ENCODE results near the gene NQO1. TPM values are rescaled to one million over a fixed set of nuclear protein-coding genes. Genes with fewer than 3 reads are reported as not detected.

NQO1 gene
- total and polyA plus RNA-seq, 9 of the 15 experiments (the other 6 are each of a cell fraction or from before 2014, with no cell fraction given) = 96.7 to 198 (median 122) TPM

DNA sequence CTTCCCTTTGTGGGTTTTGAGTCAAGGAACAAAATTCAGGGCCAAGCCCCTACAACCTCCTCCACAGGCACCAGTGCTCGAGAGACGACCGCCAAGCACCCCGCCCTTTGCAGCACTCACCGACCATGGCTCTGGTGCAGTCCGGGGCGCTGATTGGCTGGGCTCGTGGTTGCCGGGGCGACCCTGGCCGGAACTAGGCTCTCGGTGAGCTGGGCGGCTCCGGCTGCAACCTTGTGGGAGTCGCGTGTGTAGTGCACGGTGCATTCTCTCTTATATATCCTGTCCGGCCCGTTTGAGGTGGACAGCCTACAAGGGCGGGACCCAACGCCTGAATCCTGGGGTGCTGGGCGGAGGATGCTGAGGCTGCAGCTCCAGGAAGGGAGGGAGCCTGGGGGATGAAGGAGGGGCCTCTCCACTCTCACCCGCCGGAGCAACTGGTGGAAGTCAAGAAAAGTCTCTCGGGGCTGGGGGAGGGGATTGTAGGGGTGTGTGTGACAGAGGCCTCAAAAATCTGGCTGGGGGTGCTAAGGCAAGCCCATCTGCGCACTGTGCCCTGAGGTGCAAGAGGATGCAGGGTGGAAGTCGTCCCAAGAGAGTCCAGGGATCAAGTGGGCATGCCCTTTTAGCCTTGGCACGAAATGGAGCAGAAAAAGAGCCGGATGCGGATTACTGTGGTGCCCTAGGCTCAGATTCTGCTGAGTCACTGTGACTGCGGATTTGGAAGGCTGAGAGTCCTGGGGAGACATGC, at the start of gene NQO1 (continued):
- TF ChIP-seq, protein P1, sequence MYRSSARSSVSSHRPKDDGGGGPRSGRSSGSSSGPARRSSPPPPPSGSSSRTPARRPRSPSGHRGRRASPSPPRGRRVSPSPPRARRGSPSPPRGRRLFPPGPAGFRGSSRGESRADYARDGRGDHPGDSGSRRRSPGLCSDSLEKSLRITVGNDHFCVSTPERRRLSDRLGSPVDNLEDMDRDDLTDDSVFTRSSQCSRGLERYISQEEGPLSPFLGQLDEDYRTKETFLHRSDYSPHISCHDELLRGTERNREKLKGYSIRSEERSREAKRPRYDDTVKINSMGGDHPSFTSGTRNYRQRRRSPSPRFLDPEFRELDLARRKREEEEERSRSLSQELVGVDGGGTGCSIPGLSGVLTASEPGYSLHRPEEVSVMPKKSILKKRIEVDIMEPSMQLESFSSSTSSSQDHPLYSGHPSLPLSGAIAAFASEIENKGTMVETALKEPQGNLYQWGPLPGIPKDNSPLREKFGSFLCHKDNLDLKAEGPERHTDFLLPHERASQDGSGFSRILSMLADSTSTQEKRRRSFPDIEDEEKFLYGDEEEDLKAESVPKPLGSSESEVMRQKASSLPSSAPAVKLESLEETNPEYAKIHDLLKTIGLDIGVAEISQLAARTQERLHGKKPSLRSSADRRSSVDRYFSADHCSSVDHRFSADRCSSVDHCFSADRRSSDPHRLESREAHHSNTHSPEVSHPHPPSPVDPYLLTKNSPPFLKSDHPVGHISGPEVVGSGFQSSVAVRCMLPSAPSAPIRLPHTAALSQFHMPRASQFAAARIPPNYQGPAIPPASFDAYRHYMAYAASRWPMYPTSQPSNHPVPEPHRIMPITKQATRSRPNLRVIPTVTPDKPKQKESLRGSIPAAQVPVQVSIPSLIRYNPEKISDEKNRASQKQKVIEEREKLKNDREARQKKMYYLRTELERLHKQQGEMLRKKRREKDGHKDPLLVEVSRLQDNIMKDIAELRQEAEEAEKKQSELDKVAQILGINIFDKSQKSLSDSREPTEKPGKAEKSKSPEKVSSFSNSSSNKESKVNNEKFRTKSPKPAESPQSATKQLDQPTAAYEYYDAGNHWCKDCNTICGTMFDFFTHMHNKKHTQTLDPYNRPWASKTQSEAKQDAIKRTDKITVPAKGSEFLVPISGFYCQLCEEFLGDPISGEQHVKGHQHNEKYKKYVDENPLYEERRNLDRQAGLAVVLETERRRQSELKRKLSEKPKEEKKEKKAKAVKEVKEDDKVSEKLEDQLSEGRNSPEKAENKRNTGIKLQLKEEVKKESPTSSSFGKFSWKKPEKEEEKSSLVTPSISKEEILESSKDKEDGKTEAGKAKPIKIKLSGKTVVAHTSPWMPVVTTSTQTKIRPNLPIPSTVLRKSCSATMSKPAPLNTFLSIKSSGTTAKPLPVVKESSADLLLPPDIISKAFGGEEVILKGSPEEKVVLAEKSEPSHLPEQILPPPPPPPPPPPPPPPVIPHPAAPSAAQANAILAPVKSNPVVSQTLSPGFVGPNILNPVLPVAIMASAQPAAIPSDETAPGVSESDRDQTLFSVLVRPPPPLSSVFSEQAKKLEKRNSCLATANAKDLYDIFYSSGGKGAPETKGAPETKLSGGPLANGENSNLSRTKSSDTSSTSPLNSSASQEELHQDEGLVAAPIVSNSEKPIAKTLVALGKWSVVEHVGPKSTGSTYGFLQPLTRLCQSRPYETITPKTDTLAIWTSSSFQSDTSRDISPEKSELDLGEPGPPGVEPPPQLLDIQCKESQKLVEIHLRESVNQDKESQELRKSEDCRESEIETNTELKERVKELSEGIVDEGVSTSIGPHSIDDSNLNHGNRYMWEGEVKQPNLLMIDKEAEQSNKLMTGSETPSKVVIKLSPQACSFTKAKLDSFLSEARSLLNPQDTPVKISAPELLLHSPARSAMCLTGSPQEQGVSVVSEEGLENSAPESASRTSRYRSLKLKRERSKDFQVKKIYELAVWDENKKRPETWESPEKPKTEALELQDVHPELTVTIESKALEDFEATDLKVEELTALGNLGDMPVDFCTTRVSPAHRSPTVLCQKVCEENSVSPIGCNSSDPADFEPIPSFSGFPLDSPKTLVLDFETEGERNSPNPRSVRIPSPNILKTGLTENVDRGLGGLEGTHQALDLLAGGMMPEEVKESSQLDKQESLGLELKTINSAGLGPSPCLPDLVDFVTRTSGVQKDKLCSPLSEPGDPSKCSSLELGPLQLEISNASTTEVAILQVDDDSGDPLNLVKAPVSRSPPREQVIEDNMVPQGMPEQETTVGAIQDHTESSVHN (IDR thresholded peaks at IDR 0.05; ENCODE audit: borderline replicate concordance in 1 of 2, low read depth in 1 of 2) = peak in 1 of 2 experiments; percentile 62; a peak in 1 of 4 replicates
- no peak for TF ChIP-seq GTF2A2 (tag; IDR thresholded peaks at IDR 0.05)
- peak; percentile 32 for TF ChIP-seq FOS (IDR thresholded peaks at IDR 0.05; ENCODE audit: extremely low read depth, insufficient read length)
- TF ChIP-seq RBM22 (IDR thresholded peaks at IDR 0.05; ENCODE audit: low read depth, low read length, poor library complexity, severe bottlenecking) = peak; percentile 99
- TF ChIP-seq, protein P2, sequence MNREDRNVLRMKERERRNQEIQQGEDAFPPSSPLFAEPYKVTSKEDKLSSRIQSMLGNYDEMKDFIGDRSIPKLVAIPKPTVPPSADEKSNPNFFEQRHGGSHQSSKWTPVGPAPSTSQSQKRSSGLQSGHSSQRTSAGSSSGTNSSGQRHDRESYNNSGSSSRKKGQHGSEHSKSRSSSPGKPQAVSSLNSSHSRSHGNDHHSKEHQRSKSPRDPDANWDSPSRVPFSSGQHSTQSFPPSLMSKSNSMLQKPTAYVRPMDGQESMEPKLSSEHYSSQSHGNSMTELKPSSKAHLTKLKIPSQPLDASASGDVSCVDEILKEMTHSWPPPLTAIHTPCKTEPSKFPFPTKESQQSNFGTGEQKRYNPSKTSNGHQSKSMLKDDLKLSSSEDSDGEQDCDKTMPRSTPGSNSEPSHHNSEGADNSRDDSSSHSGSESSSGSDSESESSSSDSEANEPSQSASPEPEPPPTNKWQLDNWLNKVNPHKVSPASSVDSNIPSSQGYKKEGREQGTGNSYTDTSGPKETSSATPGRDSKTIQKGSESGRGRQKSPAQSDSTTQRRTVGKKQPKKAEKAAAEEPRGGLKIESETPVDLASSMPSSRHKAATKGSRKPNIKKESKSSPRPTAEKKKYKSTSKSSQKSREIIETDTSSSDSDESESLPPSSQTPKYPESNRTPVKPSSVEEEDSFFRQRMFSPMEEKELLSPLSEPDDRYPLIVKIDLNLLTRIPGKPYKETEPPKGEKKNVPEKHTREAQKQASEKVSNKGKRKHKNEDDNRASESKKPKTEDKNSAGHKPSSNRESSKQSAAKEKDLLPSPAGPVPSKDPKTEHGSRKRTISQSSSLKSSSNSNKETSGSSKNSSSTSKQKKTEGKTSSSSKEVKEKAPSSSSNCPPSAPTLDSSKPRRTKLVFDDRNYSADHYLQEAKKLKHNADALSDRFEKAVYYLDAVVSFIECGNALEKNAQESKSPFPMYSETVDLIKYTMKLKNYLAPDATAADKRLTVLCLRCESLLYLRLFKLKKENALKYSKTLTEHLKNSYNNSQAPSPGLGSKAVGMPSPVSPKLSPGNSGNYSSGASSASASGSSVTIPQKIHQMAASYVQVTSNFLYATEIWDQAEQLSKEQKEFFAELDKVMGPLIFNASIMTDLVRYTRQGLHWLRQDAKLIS (CRISPR knock-in tag; IDR thresholded peaks at IDR 0.05) = 0 out of 2 replicates have a peak, but pooled peaks have one; percentile 72
- TF ChIP-seq TCF3 (CRISPR knock-in tag; IDR thresholded peaks at IDR 0.05) = 0 out of 2 replicates have a peak, but pooled peaks have one; percentile 5
- TF ChIP-seq ZNF224 (CRISPR knock-in tag; IDR thresholded peaks at IDR 0.05) = no peak
- no peak for TF ChIP-seq ZNF41 (CRISPR knock-in tag; conservative IDR thresholded peaks at IDR 0.05)
- TF ChIP-seq ZNF695 (CRISPR knock-in tag; IDR thresholded peaks at IDR 0.05) = no peak
- 0 out of 2 replicates have a peak, but pooled peaks have one; percentile 11 for TF ChIP-seq ZNF134 (CRISPR knock-in tag; conservative IDR thresholded peaks at IDR 0.05)
- TF ChIP-seq SRSF1 (IDR thresholded peaks at IDR 0.05; ENCODE audit: low read depth, low read length) = no peak
- no peak for TF ChIP-seq HSF4 (CRISPR knock-in tag; IDR thresholded peaks at IDR 0.05; ENCODE audit: borderline replicate concordance)
- TF ChIP-seq, protein P3, sequence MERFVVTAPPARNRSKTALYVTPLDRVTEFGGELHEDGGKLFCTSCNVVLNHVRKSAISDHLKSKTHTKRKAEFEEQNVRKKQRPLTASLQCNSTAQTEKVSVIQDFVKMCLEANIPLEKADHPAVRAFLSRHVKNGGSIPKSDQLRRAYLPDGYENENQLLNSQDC (CRISPR knock-in tag; IDR thresholded peaks at IDR 0.05) = no peak
- peak; percentile 92 for TF ChIP-seq KDM5B (IDR thresholded peaks at IDR 0.05; ENCODE audit: insufficient replicate concordance, low read depth, low read length)

All from K562 (cell line).